CD4-positive, alpha-beta T cell treated with Interleukin-6 for 4 hours (primary cell): ENCODE measurements around the gene PAK5.

Experiments
- DNase-seq: peaks from one replicate; pipeline ENCODE4 v3.0.0-alpha.2; 2020; ENCODE audit warnings: mixed read lengths

The PAK5 gene

DNA sequence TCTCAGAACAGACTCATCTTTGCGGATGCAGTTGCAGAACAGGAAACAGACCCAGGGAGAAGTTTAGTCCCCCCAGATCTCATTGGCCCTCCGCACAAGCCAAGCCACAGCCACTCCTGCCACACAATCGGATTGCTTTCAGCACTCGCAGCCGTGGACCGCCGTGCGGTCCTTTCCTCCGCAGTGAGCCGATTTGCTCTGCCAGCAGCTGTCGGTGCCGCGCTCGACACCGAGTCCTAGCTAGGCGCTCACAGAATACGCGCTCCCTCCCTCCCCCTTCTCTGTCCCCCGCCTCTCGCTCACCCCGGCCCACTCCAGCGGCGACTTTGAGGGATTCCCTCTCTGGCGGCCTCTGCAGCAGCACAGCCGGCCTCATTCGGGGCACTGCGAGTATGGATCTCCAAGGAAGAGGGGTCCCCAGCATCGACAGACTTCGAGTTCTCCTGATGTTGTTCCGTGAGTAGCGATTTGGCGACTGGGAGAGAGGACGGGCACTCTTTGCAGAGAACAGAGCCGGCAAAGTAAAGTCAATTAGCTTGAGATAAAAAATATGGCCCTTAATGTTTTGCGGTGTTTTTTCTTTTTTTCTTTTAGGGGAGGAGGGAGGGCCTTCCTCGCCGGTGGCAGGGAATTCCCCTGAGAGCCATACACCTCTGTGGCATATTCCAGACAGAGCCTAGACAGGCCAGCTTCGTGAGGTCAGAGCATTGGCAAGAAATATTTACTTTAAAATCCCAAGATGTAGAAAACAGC, 324.2 kb downstream of the PAK5 start, which contains the start of gene LAMP5:
Gene LAMP5 (plus strand): TSS at position 130 of the 753 bp plus-strand sequence. CDS start 263 bp downstream, at position 393.
- no peak for DNase-seq

DNA sequence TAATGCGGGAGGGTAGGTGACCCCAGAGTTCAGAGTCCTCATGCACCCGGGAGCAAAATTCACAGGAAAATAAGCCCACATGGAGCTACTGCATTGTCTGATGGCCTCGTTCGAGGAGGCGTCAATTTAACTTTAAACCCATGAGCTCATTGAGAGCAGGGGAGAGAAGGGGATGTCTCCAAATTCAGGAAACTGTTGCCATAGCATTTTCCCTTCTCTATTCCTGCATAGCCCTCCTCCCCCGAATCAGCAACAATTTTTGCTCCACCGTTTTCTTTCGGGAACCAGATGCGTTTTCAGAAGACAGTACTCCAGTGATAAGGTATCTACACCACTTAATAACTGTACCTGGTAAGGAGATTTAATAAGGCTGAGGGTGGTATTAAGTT, 324.8 kb downstream of the PAK5 start:
- DNase-seq, result no peak

DNA sequence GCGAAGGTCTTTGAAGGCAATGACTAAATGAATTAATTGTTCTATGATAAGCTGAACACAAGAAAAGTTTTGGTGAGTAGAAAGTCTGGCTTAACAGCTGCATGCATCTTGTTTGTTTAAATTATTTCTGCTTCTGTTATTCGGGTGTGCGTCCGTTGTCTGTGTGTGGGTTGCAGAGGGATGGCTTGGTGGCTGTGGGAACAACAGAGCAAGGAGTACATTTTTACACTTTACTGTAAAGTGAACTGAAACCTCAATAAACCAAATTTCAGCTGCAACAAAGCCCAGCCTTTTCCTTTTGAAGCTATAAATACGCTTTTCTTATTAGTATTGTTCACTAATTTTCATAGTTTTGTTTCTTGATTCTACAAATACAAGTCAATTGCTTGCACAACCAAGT, 328.0 kb downstream of the PAK5 start:
- no peak for DNase-seq

DNA sequence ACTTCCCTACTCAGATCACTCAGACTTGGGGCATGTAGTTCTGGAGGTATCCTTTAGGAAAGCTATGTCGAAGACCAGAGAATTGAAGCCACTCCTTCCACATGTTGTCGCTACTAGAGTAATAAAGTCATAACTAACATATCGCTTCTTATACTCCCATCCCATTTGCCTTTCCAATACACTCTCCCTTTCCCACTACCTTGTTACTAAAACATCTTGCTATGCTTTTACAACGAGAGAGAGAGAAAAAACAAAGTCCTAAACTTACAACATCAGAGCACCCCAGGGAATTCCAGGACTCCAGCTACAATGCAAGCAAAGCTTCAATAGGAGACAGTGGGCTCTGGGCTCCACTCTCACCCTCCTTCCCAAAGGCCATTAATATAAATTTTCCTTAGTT, 329.6 kb downstream of the PAK5 start:
- DNase-seq, result no peak

DNA sequence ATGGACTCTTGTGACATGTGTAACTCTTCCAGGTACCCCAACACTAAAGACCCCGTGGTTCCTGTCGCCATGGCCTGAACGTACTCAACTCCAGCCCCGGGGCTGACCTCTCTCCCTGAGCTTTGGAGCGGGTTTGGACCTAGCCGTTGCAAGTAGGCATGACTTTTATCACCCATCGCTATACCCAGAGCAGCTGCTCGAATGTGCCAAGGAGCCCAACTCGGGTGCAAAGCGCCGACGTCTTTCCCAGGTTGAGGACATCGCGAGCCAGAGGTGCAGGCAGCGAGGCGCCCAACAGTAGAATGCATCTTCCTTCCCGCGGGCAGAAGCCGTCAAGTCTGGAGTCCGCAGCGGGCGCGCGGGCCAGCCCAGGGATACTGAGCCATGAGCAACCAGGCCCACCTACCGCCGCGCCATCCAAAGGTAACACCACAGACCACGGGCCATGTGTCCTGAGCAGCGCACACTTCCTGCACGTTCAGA, 330.1 kb downstream of the PAK5 start:
- no peak for DNase-seq

DNA sequence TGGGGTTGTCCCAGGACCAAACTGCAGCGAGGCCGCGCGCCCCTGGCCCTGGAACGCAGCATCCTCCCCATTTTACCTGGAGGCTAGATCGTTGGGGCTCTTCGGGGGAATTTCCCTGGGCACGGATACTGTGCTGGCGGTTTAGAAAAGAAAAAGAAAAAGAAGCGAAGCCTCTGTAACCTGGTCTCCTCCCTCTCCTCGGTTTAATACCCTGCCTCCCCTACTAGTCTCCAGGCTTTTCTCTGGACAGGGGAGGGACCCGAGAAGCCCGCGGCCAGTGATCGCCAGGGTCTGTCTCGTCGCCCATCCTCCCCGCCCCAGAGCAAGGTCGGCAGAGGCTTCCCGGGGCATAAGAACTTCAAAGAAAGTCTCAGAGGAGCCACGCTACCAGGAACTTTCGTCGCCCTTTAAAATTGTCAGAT, 330.6 kb downstream of the PAK5 start:
- no peak for DNase-seq

DNA sequence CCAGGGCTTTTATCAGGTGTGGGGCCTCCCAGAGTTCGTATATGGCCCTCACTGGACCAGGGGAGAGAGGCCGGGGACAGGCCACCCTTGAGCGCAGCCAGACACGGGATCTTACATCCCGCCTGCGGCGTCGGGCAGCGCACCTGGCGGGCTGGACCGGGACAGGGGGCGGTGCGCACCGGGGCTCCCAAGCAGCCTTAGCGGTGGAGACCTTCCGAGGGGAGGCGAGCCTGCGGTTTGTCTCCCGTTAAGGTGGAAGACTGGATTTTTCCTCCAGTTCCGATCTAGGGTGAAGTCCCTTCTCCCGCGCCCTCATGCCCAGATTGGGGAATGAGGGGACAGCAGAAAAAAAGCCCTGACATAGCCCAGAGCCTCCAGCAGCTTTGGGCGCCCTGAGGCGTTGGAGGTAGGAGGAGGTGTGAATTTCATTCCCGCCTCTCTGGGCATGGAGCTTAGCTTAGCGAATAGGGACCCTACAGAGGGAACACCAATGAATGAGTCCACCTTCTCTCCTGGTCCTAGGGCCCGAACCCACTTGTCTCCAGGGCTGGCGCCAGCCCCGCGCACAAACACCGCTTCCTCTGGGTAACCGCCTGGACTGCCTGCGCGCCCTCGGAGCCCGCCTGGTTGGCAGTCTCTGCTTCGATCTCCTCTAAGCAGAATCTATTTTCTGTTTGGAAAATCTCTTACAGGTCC, 331.2 kb downstream of the PAK5 start:
- no peak for DNase-seq

DNA sequence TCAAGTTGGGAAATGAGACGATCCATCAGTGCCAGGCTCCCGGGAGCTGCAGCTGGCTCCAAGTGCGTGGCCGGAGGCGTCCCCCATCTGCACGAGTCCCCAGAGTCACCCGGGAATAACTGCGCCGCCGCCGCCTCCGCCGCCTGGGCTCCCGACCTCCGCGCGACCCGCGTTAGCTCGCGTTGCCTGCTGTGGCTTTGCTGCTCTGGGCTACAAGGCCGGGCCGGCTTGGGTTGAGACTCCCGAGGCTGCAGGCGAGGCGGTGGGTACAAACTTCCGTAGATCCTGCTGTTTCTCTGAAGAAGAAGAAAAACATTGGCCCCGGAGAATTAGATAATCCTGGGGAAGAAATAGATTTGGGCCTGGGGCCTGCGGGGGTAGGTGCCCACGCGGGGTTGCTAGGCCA, 331.9 kb downstream of the PAK5 start:
- no peak for DNase-seq

DNA sequence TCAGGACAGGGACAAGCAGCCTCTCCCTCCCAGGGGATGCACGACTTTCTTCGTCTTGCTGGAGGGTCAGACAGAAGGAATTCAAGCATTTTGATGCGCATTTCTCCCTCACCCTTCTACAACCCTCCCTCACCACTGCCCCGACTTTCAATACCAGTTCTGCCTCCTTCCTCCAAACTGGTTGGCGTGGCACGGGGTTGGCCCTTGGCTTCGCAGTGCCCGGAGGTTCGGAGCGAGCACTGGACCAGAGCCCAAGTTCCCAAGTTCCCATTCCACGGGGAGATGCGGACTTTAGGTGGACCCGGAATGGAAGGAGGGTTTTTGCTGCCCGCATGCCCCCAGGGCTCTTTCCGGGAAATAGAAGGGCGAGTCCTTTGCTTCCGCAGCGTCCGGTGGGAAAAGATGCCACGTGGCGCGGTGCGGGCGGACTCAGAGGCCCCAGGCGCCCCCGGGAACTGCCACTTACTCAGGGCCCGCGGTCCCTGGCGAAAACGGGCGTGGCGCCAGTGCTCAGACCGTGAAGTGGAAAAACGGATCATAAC, 332.5 kb downstream of the PAK5 start:
- no peak for DNase-seq

DNA sequence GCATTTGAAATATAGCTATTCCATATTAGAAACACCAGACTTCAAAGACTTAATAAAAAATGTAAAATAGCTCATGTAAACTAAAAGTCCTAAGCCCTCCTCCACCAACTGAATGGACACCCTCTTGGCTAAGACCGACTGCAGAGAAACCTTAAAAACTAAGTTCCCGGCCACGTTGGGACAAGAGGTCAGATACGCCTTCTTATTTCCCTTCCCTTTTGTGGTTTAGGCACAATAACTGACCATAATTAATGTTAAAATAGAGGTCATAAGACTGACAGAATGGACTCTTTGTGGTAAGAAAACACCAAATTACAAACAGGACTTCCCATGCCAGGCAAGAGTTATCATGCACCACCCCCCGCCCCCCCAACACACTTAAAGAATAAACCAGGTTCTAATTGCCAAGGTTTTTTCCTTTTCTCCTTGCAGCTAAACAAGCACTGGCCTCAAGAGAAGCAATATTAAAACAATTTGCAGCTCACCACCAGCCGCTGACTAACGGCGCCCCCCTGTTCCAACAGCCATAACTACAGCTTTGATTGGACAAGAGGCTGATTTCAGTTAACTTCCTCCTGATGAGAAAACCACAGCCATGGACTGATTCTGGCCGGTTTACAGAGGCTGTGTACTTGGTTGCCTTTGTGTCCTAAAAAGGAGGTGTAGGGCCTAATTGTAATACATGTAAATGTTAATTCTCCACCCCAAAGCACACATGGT, 335.2 kb downstream of the PAK5 start:
- DNase-seq, result no peak

DNA sequence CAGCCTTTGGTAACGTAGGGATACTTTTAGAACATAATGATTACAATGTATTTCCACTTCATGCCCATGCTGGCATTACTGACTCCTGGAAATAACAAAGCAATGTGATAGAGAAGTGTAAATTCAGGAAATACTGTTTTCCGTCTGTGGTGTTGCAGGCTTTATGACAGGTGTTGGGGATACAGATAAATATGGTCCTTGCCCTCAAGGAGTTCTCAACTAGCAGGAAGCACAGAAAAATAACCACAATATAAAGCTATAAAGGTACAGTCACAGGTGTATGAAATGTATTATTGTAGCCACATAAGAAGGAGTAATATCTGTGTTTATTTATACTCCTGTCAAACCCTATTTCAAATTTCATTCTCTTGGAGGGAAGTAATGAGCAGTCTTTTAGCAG, 337.4 kb downstream of the PAK5 start:
- DNase-seq, result no peak

DNA sequence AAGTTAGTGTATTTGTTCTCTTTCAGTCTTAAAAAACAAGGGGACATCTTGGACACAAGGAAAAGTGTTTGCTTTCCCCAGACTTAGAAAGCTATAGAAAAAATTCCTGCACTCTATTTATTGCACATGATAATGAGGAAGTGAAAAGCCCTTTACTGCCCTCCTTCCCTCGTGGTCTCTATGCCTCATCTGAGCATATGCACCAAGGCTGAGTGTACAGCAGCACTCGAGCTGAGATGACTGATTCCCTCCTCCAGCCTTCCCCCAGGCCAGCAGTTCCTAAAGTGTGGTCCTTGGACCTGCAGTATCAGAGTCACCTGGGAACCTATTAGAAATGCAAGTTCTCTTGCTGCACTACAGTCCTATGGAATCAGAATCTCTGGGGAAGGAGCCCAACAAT, 338.8 kb downstream of the PAK5 start:
- DNase-seq, result no peak

DNA sequence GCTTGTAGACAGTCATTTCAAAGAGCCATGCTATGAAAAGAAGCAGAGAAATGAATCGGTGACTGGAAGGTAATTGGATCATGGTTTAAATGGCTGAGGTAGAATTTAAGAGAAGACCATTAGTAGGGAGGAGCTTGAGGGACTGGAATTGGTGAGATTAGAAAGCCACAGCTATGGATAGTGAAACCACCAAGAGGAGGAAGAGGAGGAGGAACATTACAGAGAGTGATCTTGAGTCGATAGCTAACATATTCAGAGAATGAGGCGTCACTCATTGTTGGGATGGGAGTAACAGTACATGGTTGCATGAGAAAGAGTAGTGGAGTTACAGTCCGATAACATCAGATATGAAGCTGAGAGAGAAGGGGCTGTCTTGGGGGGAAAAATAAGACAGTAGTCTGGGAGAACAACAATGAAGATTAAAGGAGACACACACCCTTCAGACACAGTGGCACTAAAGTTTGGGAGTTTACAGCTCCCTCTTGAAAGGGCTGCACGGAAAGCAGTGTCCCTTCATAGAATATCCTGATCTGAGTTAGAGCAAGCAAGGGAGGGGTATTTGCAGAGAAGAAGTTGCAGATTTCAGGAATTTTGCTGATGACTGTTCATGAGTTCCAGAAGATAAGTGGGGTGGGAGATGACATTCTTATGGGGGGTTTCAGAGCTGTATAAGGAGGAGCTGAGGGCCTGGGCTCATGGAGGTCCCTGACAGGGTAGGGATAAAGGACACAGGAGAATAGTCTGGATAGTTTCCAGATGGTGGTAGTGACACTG, 339.6 kb downstream of the PAK5 start:
- DNase-seq, result no peak

DNA sequence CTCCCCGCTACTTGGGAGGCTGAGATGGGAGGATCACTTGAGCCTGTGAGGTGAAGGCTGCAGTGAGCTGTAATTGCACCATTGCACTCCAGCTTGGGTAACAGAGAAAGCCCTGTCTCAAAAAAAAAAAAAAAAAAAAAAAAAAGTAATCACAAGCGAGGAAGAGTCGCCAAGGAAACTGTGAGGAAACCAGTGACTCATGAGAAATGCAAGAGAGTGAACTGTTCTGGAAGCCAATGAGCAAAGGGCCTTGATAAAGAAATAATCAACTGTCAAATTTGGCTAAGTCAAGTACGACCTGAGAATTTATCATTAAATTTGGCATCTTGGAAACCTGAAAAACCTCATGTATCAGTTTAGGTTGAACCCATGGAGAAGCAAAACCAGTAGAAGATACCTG, 340.6 kb downstream of the PAK5 start:
- DNase-seq, result no peak

DNA sequence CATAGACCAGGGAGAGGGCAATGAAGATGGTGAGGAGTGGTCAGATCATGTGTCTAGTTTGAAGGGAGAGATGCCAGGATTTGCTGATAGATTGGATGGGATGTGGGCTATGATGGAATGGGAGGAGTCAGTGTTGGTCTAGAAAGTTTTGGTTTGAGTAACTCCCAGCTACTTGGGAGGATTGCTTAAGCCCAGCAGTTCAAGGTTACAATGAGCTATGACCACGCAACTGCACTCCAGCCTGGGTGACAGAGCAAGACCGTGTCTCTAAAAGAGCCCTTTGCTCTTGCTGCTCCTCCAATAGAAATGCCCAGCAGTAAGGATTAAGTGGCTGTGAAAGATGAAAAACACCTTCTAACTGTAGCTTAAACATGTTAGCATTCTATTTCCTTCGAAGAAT, 342.7 kb downstream of the PAK5 start:
- no peak for DNase-seq

DNA sequence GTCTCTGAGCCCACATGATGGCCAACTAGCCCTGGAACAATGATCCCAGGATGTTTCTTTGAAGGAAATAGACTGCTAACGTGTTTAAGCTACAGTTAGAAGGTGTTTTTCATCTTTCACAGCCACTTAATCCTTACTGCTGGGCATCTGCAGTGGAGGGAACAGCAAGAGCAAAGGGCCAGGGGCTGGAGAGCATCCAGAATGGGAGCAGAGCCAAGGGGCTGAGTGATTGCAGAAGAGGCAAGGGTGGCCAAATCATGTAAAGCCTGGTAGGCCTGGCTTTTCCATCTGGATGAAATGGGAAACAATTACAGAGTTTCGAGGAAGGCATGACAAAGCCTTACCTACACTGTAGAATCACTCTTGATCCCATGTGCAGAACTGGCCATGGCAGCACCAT, 343.2 kb downstream of the PAK5 start:
- DNase-seq, result no peak

DNA sequence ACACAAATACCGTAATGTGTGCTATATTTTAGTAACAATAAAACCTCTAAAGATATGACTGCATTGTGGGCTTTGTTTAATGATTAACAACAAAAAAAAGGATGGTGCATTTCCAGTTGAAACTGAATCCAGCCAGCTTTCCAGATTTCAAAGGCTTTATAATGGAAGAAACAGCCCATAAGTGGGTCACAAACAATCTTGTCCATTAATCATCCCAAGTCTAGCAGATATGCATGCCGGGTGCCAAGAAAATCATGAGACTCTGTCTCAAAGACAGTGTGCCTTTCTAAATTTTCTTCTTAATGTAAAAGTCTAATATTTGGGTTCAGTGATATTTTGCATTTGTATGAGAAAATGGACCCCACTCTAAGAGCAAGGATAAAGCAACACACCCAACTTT, 345.1 kb downstream of the PAK5 start:
- DNase-seq, result no peak

DNA sequence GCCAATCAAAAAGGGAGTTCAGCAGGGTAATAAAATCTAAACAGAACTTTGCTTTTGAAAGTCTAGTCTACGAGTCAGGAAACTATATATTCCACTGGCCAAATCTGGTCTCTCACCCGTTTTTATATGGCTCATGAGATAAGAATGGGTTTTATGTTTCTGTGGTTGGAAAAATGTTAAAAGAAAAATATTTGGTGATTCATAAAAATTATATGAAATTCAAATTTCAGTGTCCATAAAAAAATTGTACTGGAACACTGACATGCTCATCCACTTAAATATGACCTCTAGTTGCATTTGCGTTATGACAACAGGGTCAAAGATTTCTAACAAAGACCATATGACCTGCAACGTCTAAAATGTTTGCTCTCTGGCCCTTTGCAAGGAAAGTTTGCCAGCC, 346.8 kb downstream of the PAK5 start:
- DNase-seq, result no peak

DNA sequence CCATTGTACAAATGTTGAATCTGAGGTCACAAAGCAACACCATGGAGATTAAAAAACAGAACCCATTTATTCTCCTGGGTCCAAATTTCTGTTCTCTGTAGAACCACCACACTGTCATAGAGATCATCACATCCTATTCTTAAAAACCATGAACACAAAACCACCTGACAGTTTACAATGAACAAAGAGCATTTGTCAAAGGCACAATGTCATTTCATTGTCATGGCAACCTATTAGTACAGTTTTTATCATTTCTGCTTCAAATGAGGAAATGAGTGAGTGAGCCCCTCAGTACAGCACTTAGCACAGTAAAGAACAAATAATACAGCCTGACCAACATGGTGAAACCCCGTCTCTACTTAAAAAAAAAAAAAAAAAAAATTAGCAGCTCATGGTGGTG, 347.6 kb downstream of the PAK5 start:
- no peak for DNase-seq

DNA sequence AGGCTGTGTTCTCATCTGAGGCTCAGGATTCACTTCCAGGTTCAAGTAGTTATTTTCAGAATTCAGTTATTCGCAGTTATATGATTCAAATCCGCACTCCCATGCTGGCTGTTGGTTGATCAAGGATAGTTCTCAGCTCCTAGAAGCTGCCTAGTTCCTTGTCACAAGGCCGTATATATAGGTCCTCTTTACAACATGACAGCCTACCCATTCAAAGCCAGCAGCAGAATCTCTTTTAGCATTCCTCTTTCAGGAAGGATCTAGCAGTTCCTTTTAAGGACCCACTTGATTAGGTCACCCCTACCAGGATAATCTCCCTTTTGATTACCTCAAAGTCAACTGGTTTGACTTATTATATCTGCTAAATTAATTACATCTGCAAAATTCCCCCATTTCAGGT, 348.2 kb downstream of the PAK5 start:
- no peak for DNase-seq

DNA sequence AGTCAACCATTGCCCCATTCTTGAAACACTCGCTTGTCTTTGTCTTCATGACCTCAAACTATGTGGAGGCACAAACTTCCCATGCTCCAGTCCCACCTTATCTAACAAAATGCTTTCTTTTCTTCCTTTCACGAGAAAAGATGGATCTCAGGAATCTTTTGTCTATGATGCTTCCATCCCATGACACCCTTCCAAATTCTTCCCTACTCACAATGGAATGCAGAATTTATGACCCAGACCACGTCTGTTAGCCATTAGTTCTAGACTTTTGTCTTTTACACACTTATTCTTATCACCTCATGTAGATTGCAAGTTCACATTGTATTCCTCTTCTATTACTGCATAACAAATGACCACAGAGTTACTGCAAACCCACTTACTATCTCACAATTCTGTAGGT, 348.7 kb downstream of the PAK5 start:
- no peak for DNase-seq

DNA sequence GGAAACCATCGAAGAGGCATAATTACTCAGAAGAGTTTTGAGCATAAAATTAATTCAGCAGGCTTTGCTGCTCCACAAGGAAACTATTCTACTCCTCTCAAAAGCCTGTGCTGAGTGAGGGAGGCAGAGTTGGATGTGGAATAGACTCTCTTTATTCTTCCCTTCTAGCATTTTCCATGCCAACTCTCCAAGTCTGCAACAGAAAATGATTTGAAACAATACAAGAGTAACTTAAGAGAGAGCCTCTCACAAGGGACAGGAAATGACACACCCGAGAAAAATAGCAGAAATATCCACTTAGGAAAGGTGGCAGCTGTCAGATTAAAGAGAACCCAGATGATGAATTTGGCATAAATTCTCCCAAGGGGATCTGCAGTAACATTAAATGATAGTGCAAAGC, 350.8 kb downstream of the PAK5 start:
- DNase-seq, result no peak
